HG03378 (cell line): ENCODE results near the gene TRERF1.

Experiments used
- ATAC-seq: cut with Tn5 transposase; IDR thresholded peaks from one replicate; pipeline ENCODE4 v1.9.1; 2021; ENCODE audit warnings: mild to moderate bottlenecking, moderate library complexity; ENCODE audit not compliant: unreplicated experiment

The TRERF1 gene

GRCh38 chr6:42374018-42374669 lies 77.6 kb downstream of the TRERF1 start:
- no peak for ATAC-seq

- ATAC-seq = no peak
Measured at GRCh38 chr6:42372699-42373098, 79.0 kb downstream of the TRERF1 start.

GRCh38 chr6:42370323-42370985 lies 81.3 kb downstream of the TRERF1 start:
- ATAC-seq = no peak

GRCh38 chr6:42369568-42369967 lies 82.2 kb downstream of the TRERF1 start:
- ATAC-seq = no peak

- ATAC-seq = no peak
Measured at GRCh38 chr6:42368181-42368580, 83.5 kb downstream of the TRERF1 start.

- peak; percentile 38 for ATAC-seq
Measured at GRCh38 chr6:42367353-42368011, 84.2 kb downstream of the TRERF1 start.

GRCh38 chr6:42366999-42367352 lies 84.8 kb downstream of the TRERF1 start:
- ATAC-seq = no peak

GRCh38 chr6:42366011-42366705 lies 85.6 kb downstream of the TRERF1 start:
- ATAC-seq = no peak

GRCh38 chr6:42365021-42365420 lies 86.7 kb downstream of the TRERF1 start:
- ATAC-seq = no peak

- no peak for ATAC-seq
Measured at GRCh38 chr6:42363926-42364849, 87.5 kb downstream of the TRERF1 start.

- no peak for ATAC-seq
Measured at GRCh38 chr6:42361036-42361435, 90.7 kb downstream of the TRERF1 start.

- ATAC-seq = no peak
Measured at GRCh38 chr6:42359021-42359420, 92.7 kb downstream of the TRERF1 start.

- no peak for ATAC-seq
Measured at GRCh38 chr6:42355416-42355815, 96.3 kb downstream of the TRERF1 start.

GRCh38 chr6:42354702-42355101 lies 97.0 kb downstream of the TRERF1 start:
- no peak for ATAC-seq

- ATAC-seq = no peak
Measured at GRCh38 chr6:42352856-42353564, 98.7 kb downstream of the TRERF1 start.

GRCh38 chr6:42350911-42351310 lies 100.8 kb downstream of the TRERF1 start:
- no peak for ATAC-seq

GRCh38 chr6:42349753-42350511 lies 101.8 kb downstream of the TRERF1 start:
- no peak for ATAC-seq

GRCh38 chr6:42347456-42347855 lies 104.3 kb downstream of the TRERF1 start:
- ATAC-seq = no peak

GRCh38 chr6:42345696-42346416 lies 105.9 kb downstream of the TRERF1 start:
- ATAC-seq = no peak
